ENCODE measurements around the gene MOSMO. TPM values are rescaled to one million over a fixed set of nuclear protein-coding genes. Genes with fewer than 3 reads are reported as not detected.
"Not testable (repeated sequence)": the region's sequence is repeated elsewhere in the genome, so short reads cannot be mapped to it uniquely, and the experiment has no call there.

MOSMO gene
- total RNA-seq, 1 donor from 2014 or later: 12.1 TPM

DNA sequence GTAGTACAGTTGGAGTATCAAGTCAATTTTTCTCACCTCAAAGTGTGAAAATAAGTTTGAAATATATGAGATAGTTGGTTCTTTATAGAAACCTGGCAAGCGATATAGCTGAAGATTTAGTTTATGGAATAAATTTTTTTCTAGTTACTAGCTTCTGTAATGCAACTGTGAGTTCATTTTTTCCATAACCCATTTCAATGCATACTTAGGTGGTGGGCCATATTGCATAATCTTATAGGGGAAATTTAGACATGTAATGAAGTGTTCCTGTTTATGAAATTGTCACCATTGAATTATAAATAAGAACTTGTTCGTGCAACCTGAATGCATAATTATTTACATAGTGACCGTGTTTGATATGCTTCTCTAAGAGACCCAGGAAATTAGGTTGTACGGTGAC, 9.0 kb downstream of the MOSMO start:
- DNase-seq: no peak
- intact Hi-C loops (cut with micrococcal nuclease): no loop called here
- H3K4me3 ChIP-seq: no peak overlapping the region
- H3K27ac ChIP-seq (replicated peaks): no peak overlapping the region
- no peaks in the 10 kb centered on the region for H3K9me3 ChIP-seq (replicated peaks)
- H3K4me1 ChIP-seq: peaks cover 49% of the 10 kb centered on the region
- TF ChIP-seq, protein P1, sequence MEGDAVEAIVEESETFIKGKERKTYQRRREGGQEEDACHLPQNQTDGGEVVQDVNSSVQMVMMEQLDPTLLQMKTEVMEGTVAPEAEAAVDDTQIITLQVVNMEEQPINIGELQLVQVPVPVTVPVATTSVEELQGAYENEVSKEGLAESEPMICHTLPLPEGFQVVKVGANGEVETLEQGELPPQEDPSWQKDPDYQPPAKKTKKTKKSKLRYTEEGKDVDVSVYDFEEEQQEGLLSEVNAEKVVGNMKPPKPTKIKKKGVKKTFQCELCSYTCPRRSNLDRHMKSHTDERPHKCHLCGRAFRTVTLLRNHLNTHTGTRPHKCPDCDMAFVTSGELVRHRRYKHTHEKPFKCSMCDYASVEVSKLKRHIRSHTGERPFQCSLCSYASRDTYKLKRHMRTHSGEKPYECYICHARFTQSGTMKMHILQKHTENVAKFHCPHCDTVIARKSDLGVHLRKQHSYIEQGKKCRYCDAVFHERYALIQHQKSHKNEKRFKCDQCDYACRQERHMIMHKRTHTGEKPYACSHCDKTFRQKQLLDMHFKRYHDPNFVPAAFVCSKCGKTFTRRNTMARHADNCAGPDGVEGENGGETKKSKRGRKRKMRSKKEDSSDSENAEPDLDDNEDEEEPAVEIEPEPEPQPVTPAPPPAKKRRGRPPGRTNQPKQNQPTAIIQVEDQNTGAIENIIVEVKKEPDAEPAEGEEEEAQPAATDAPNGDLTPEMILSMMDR (IDR thresholded peaks at IDR 0.05; ENCODE audit: borderline replicate concordance): no peak
- H3K27me3 ChIP-seq (ENCODE audit: low read depth): no peaks in the 10 kb centered on the region
- no peaks in the 10 kb centered on the region for H3K36me3 ChIP-seq

DNA sequence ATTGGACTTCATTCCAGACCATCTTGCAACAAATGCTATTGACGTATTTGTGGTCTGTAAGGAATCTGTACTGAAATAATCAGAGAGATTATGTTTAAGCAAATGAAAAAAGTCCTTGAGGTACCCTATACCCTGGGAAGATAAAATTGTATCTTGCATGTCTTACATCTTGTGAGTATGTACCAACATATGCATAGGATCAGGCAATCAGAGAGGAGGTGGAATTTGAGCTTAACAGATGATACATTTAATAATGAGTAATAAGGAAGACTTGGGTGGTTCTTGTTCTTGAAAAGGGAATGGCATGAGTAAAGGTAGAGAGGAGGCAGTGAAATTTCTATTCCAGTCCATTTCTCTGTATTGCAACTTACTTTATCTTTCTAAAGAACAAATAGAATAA, 10.6 kb downstream of the MOSMO start:
- Histone ChIP-seq H3K27me3 (ENCODE audit: low read depth) (no peaks in the 10 kb centered on the region), H3K4me3 (no peak overlapping the region), H3K36me3 (no peaks in the 10 kb centered on the region), H3K27ac (replicated peaks) (no peak overlapping the region), H3K4me1 (peaks cover 48% of the 10 kb centered on the region), H3K9me3 (replicated peaks) (no peaks in the 10 kb centered on the region)
- TF ChIP-seq, protein P1 (IDR thresholded peaks at IDR 0.05; ENCODE audit: borderline replicate concordance): no peak
- DNase-seq: no peak
- intact Hi-C loops (cut with micrococcal nuclease): no loop called here

DNA sequence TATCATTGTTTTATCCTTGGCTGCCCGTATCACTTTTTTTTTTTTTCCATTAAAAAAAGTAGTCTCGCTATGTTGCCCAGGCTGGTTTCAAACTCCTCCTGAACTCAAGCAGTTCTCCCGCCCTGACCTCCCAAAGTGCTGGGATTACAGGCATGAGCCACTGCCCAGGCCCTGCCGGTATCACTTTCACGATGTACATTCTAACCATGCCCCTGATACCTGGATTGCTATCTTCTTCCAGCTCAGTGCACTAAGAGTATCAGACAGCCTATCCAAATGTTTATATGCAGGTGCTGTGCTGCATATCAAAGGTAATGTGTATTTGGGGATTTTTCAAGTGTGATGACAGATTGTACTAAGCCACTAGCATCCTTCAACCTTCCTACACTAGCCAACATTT, 14.2 kb downstream of the MOSMO start:
- intact Hi-C loops (cut with micrococcal nuclease): no loop called here
- no peak for DNase-seq
- no peaks in the 10 kb centered on the region for H3K9me3 ChIP-seq (replicated peaks)
- peaks cover 42% of the 10 kb centered on the region for H3K4me1 ChIP-seq
- H3K27me3 ChIP-seq (ENCODE audit: low read depth): no peaks in the 10 kb centered on the region
- H3K36me3 ChIP-seq: no peaks in the 10 kb centered on the region
- H3K4me3 ChIP-seq: no peak overlapping the region
- TF ChIP-seq, protein P1 (IDR thresholded peaks at IDR 0.05; ENCODE audit: borderline replicate concordance): no peak
- H3K27ac ChIP-seq (replicated peaks): no peak overlapping the region

DNA sequence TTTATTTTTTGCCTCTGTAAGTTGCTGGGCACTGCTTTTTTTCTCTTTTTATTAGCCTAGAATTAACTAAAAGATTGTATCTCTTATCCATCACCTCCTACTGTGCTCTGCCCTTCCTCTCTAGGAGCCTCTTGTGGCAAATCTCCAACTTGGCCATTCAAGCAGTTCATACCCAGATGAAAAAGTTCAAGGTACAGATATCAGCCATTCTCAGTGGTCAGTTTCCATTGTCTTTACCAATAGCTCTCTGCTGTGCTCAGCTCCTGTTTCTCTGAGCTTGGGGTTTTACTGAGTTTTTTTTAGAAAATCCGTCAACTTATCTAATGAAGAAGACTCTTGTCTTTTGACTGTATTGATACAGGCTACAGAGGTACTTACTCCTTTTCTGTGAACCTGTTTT, 15.6 kb downstream of the MOSMO start:
- H3K27ac ChIP-seq (replicated peaks): no peak overlapping the region
- TF ChIP-seq, protein P1 (IDR thresholded peaks at IDR 0.05; ENCODE audit: borderline replicate concordance): no peak
- no peaks in the 10 kb centered on the region for H3K27me3 ChIP-seq (ENCODE audit: low read depth)
- H3K4me3 ChIP-seq: no peak overlapping the region
- no peaks in the 10 kb centered on the region for H3K36me3 ChIP-seq
- intact Hi-C loops (cut with micrococcal nuclease): no loop called here
- H3K4me1 ChIP-seq: peaks cover 40% of the 10 kb centered on the region
- no peaks in the 10 kb centered on the region for H3K9me3 ChIP-seq (replicated peaks)
- DNase-seq: no peak

DNA sequence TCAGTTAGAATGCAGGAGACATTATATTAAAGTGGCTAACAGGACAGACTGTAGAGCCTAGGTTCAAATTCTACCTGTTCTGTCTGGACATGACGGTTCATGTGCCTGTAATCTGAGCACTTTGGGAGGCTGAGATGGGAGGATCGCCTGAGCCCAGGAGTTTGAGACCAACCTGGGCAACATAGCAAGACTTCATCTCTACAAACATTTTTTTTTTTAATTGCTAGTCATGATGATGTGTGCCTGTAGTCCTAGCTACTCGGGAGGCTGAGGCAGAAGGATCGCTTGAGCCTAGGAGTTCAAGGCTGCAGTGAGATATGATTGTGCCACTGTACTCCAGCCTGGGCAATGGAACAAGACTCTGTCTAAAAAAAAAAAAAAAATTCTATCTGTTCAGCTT, 16.9 kb downstream of the MOSMO start:
- H3K4me3 ChIP-seq; H3K9me3 ChIP-seq (replicated peaks); H3K27ac ChIP-seq (replicated peaks); H3K36me3 ChIP-seq; intact Hi-C loops (cut with micrococcal nuclease); DNase-seq; H3K27me3 ChIP-seq (ENCODE audit: low read depth): not testable (repeated sequence)
- H3K4me1 ChIP-seq: peaks cover 39% of the 10 kb centered on the region

DNA sequence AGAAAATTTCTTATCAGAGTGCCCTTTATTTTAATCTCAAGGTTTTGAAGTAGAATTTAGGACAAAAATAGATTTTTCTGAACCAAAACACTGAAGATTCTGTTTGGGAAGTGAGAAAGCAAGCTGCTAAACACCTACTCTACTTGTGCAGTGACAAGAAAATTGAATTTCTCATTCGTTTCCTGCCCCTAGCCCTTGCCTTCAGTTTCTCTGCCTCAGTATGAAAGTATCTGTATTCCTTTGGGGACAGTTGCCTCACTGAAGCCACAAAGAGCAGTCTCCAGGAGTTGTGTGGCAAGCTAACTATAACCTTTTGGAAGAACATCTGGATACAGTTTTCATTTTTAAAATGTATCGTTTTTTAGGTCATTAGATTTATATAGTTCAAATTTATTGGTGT, 19.7 kb downstream of the MOSMO start:
- TF ChIP-seq, protein P1 (IDR thresholded peaks at IDR 0.05; ENCODE audit: borderline replicate concordance): no peak
- intact Hi-C loops (cut with micrococcal nuclease): no loop called here
- Histone ChIP-seq H3K4me3 (no peak overlapping the region), H3K9me3 (replicated peaks) (peaks cover 4% of the 10 kb centered on the region), H3K27me3 (ENCODE audit: low read depth) (no peaks in the 10 kb centered on the region), H3K36me3 (peaks cover 11% of the 10 kb centered on the region), H3K27ac (replicated peaks) (no peak overlapping the region), H3K4me1 (peaks cover 49% of the 10 kb centered on the region)
- no peak for DNase-seq

Measured in left ventricle myocardium inferior (tissue), 1 donor.